ENCODE measurements around the gene DLG2. TPM values are rescaled to one million over a fixed set of nuclear protein-coding genes. Genes with fewer than 3 reads are reported as not detected.

DLG2 gene
- total RNA-seq, 1 experiment from 2014 or later: 17.5 TPM

- TF ChIP-seq CTCF (IDR thresholded peaks at IDR 0.05): no peak
- TF ChIP-seq, protein P1, sequence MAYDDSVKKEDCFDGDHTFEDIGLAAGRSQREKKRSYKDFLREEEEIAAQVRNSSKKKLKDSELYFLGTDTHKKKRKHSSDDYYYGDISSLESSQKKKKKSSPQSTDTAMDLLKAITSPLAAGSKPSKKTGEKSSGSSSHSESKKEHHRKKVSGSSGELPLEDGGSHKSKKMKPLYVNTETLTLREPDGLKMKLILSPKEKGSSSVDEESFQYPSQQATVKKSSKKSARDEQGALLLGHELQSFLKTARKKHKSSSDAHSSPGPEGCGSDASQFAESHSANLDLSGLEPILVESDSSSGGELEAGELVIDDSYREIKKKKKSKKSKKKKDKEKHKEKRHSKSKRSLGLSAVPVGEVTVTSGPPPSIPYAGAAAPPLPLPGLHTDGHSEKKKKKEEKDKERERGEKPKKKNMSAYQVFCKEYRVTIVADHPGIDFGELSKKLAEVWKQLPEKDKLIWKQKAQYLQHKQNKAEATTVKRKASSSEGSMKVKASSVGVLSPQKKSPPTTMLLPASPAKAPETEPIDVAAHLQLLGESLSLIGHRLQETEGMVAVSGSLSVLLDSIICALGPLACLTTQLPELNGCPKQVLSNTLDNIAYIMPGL (CRISPR knock-in tag; IDR thresholded peaks at IDR 0.05): no peak
Measured at GRCh38 chr11:85307366-85307765, 319.8 kb downstream of the DLG2 start (continued).

DNA sequence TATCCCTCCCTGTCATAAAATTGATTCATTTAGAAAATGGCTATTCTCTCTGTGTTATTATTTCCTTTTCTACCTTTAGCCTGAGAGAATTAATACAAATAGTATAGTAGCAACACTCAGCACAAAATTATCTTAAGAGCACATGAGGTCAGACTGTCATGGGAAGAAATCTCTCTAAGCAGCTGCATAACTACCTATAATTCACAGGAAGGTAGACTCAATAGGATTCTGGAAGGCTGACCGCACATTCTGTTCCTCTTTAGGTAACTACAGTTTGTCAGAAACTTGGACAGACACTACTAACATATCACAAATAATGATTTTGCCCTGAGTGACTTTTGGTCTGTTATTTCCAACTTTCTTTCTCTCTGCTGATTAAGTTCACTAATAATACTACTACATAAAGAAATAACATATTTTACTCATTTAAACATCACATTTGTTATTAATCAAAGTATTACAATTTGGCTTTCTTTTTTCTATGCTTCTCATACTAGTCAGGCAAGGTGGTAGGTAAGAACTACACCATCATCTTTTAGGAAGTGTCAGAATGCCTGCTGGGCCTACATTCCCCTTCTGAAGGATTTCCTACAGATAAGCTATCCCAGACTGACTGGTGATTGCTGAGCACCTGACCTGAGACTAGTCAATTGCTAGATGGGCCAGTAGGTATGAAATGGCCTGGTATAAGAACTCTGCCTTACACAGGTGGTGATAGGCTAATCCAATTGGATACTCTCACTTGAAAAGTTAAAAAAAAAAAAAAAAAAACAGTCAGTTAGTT lies 325.1 kb downstream of the DLG2 start:
- ChIA-PET POLR2A (no interaction called here), CTCF (no interaction called here)
- Mint-ChIP-seq H3K4me1 (peaks cover 9% of the 10 kb centered on the region), H3K4me3 (no peak overlapping the region), H3K36me3 (no peaks in the 10 kb centered on the region), H3K9me3 (no peaks in the 10 kb centered on the region), H3K27me3 (ENCODE audit: low read depth) (no peaks in the 10 kb centered on the region), H3K27ac (no peak overlapping the region)
- ATAC-seq: no peak
- DNase-seq (ENCODE audit: low spot score): no peak
- TF ChIP-seq ZNF532 (CRISPR knock-in tag; IDR thresholded peaks at IDR 0.05; ENCODE audit: borderline replicate concordance): no peak
- TF ChIP-seq FOXP4 (CRISPR knock-in tag; IDR thresholded peaks at IDR 0.05): no peak
- no peak for TF ChIP-seq NR1H2 (CRISPR knock-in tag; IDR thresholded peaks at IDR 0.05)
- no peak for TF ChIP-seq TEAD1 (CRISPR knock-in tag; IDR thresholded peaks at IDR 0.05)
- no peak for TF ChIP-seq ZNF121 (CRISPR knock-in tag; IDR thresholded peaks at IDR 0.05)
- TF ChIP-seq, protein P2, sequence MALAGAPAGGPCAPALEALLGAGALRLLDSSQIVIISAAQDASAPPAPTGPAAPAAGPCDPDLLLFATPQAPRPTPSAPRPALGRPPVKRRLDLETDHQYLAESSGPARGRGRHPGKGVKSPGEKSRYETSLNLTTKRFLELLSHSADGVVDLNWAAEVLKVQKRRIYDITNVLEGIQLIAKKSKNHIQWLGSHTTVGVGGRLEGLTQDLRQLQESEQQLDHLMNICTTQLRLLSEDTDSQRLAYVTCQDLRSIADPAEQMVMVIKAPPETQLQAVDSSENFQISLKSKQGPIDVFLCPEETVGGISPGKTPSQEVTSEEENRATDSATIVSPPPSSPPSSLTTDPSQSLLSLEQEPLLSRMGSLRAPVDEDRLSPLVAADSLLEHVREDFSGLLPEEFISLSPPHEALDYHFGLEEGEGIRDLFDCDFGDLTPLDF (CRISPR knock-in tag; IDR thresholded peaks at IDR 0.05): no peak
- TF ChIP-seq, protein P3, sequence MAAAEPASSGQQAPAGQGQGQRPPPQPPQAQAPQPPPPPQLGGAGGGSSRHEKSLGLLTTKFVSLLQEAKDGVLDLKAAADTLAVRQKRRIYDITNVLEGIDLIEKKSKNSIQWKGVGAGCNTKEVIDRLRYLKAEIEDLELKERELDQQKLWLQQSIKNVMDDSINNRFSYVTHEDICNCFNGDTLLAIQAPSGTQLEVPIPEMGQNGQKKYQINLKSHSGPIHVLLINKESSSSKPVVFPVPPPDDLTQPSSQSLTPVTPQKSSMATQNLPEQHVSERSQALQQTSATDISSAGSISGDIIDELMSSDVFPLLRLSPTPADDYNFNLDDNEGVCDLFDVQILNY (CRISPR knock-in tag; IDR thresholded peaks at IDR 0.05): no peak
- TF ChIP-seq, protein P4, sequence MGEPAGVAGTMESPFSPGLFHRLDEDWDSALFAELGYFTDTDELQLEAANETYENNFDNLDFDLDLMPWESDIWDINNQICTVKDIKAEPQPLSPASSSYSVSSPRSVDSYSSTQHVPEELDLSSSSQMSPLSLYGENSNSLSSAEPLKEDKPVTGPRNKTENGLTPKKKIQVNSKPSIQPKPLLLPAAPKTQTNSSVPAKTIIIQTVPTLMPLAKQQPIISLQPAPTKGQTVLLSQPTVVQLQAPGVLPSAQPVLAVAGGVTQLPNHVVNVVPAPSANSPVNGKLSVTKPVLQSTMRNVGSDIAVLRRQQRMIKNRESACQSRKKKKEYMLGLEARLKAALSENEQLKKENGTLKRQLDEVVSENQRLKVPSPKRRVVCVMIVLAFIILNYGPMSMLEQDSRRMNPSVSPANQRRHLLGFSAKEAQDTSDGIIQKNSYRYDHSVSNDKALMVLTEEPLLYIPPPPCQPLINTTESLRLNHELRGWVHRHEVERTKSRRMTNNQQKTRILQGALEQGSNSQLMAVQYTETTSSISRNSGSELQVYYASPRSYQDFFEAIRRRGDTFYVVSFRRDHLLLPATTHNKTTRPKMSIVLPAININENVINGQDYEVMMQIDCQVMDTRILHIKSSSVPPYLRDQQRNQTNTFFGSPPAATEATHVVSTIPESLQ (CRISPR knock-in tag; IDR thresholded peaks at IDR 0.05): no peak
- TF ChIP-seq ZNF263 (CRISPR knock-in tag; IDR thresholded peaks at IDR 0.05; ENCODE audit: low read depth): no peak
- no peak for TF ChIP-seq ZNF425 (CRISPR knock-in tag; conservative IDR thresholded peaks at IDR 0.05)
- no peak for TF ChIP-seq ZNF671 (CRISPR knock-in tag; IDR thresholded peaks at IDR 0.05)
- TF ChIP-seq CREM (CRISPR knock-in tag; IDR thresholded peaks at IDR 0.05): no peak
- TF ChIP-seq ELF4 (CRISPR knock-in tag; IDR thresholded peaks at IDR 0.05; ENCODE audit: low read depth): no peak
- no peak for TF ChIP-seq SMAD3 (CRISPR knock-in tag; IDR thresholded peaks at IDR 0.05; ENCODE audit: borderline replicate concordance)
- no peak for TF ChIP-seq ZNF138 (CRISPR knock-in tag; conservative IDR thresholded peaks at IDR 0.05)

Measured in WTC11 (cell line).